HG03558 (cell line): ENCODE measurements around the gene NXPH3.
"Not testable (repeated sequence)": the region's sequence is repeated elsewhere in the genome, so short reads cannot be mapped to it uniquely, and the experiment has no call there.

ENCODE experiments used
- ATAC-seq: cut with Tn5 transposase; IDR thresholded peaks from one replicate; pipeline ENCODE4 v1.9.1; 2021; ENCODE audit warnings: moderate number of reproducible peaks; ENCODE audit not compliant: unreplicated experiment; ENCODE audit errors: extremely low read depth

Gene NXPH3

GRCh38 chr17:49553676-49554335, 21.9 kb upstream of the NXPH3 start:
- no peak for ATAC-seq

DNA sequence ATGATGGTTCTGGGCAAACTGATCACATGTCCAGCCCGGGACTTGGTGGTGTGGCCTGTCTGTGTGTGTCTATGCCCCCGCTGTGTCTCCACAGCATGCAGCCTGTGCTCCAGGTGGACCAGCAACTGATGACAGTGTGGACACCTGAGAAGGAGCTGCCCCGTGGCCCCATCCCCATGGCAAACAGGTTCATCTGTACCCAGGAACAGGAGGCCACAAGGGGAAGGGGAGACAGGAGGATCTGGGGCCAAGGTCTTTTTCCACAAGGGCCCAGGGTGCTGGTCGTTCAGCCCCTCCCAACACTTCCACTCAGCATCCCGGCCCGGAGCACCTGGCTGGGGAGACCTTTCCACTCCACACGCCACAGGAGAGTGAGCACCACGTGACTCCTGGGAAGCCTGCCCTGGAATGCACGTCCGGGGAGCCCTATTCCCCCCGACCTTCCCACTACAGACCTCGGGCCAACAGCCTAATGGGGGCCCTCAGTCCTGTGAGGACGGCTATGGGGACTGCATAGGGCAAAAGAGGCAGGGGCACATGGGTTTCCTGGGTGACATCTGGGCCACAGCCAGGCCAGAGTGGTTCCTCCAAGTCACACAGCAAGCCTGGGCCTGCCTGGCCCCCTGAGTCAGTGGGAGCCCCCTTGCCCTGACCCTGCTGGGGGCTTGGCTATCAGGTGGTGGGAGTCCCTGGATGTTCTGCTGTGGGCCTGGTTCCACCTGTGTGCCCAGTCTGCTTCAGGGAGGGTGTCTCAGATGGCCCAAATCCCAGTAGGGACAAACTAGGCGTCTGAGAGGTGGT, 20.8 kb upstream of the NXPH3 start:
- no peak for ATAC-seq

DNA sequence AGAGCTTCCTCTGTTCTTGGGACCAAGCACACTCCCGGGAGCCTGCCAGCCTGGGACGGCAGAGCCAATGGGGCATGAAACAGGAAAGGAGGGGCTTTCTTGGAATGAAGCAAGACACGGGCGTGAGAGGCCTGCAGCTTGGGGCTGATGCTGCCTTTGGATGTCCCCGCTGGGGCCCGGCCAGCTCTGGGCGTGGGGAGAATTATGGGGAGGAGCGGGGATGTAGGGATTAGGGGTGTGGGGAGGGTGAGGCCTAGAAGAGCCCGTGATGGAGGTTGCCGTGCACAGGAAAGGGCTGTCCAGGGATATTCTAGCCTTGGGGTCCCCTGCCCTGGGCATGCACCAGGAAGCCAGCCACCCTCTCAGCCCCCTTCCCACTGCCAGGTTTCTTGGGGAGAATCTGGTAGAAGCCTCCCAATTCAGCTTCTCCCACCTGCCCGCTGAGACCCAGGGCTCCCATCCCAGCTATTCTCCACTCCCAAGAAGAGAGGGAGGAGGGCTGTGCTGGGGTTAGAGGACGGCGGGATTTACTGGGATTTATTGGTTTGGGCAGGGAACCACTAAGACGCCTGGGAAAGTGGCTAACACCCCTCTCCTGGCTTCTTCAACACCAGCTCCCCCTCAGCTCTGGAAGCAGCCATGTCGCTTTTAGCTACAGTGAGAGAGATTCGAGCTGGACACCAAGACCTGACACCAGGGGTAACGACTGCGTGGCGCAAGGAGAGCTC, 20.0 kb upstream of the NXPH3 start:
- ATAC-seq, result no peak

DNA sequence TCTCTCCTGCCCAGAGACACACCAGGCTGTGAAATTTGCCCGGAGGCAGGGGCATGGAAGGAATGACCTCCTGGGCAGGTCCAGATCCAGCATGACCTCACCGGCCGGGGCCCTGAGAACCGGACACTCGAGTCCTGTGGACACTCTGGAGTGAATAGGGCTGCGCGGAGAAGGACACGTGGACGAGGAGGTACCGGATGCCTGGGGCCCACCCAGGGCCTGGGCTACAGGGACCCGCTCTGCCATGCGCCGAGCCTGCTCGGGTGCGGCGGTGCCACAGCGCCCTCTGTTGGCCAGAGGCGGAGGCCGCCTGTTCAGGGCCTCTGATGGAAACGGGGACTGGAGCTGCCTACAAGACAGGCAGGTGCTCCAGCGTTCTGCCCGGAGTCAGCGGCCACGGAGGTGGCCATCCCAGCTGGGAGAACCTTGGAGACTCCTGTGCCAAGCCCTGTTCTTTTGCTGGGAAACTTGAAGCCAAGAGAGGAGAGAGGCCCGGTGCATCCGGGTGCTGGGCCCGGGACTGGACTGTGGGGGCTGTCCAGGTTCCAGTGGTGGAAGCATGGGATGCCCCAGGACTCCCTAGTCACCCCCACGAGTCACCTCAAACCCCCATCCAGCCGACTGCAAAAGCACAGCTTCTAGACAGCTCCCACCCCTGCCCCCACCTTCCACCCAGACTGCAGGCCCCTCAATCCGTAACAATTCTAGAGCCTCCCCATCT, 19.3 kb upstream of the NXPH3 start:
- no peak for ATAC-seq

GRCh38 chr17:49557312-49558024, 18.2 kb upstream of the NXPH3 start:
- no peak for ATAC-seq

- no peak for ATAC-seq
These were observed 11.0 kb upstream of the NXPH3 start for GRCh38 chr17:49564638-49565037.

GRCh38 chr17:49565948-49566491, 9.7 kb upstream of the NXPH3 start:
- ATAC-seq, result no peak

- ATAC-seq, result no peak
These were observed 9.0 kb upstream of the NXPH3 start for GRCh38 chr17:49566668-49567071.

DNA sequence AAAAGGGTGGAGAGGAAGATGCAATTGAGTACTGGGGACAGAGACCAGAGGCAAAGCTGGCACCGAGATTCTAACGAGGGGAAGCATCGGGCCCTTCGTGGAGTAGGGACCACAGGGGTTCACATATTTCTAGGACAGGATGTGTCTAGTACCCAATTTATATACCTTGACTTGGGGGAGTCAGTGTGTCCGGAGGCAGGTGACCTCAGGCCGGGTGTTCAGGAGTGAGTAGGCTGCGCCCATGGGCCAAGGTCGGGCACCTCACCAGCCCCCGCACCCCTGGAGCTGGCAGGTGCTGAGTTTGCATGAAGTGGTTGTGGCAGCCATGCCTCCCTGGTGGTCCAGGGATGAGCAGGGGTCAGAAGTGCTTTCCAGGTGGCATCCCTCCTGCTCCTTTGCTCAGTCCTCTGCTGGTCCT, 8.6 kb upstream of the NXPH3 start:
- ATAC-seq, result no peak

DNA sequence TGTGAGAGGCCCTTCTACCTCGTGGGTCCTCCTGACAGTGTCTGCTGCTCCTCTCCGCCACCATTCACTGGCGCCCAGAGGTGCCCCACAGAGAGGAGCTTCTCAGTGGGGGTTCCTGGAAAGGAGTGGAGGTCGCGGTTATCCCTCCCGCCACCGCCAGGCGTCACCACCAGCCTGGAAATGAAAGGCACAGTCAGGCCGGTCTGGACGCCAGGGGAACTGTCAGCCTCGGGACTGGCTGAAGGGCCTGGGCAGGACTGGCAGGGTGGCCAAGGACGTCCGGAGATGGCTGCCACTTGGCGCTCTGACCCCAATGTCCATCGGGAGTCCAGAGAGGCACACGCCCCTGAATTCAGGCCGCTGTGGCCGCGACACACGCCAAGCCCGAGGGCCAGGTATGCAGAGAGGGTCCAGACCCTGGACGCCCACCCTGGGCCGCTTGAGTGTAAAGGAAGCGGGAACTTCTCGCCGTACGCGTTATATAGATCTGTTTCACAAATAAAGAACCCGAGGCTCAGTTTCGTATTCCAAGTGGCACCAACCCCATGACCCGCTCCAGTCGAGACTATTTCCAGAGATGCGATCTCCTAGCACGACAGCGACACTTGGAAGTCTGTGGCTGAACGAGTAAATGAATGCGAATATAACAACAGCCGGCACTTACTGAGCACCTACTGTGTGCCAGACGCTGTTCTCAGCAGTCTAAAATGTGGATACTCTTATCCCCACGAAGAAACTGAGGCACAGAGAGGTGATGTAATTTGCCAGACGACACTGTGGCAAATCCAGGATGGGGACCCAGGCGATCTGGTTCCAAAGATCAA, 7.6 kb upstream of the NXPH3 start:
- no peak for ATAC-seq

- ATAC-seq, result not testable (repeated sequence)
These were observed 7.0 kb upstream of the NXPH3 start for GRCh38 chr17:49568695-49569047.

GRCh38 chr17:49570540-49571242, 5.0 kb upstream of the NXPH3 start:
- ATAC-seq, result no peak

DNA sequence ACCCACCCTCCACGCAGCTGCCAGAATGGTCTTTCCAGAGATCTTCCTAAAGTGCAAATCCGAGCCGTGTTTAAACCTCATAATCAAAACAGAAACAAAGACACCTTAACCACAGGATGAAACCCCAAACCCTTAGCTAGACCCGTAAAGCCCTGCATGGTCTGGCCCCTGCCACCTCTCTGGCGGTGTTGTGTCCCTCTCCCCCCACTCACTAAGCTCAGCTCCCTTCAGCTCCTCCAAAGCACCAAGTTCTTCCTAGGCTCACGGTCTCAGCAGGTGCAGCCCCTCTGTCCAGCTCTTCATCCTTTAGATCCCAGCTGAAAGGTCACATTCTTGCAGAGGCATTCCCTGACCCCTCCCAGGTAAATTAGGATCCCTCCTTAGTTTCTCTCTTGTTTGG, 4.4 kb upstream of the NXPH3 start:
- no peak for ATAC-seq

DNA sequence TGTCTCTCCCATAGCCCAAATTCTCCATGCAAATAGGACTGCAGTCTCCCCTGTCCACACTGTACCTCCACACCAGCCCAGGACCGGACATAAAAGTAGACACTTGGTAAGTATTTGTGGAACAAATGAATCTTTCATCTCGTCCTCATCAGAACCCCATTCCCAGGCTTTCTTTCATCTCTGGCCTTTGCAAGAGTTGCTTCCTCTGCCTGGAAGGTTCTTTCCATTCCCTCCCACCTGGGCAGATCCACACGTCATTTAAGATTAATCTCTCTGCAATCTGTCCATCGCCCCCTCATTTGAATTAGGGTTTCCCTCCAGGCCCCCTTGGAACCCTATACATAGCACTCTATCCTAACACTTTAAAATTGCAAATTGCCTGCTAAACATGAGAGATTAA, 3.9 kb upstream of the NXPH3 start:
- no peak for ATAC-seq

DNA sequence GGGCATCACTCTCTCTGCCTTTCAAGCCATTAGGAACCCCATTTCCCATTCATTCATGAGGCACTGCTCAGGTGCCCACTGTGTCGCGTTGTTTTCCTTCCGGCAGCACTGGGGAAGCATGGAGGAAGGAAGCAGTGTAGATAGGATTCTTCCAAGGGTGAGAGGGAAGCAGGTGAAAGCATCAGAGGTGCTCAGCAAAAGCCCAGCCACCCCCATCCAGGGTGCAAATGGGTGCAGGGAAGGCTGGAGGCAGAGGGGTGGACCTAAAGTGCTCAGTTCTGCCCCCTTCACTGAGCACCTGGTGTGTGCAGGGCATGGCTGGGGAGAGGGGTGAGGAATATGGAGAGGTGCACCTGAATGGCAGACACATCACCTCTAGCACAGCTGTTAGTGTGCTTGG, 3.4 kb upstream of the NXPH3 start:
- ATAC-seq, result no peak

DNA sequence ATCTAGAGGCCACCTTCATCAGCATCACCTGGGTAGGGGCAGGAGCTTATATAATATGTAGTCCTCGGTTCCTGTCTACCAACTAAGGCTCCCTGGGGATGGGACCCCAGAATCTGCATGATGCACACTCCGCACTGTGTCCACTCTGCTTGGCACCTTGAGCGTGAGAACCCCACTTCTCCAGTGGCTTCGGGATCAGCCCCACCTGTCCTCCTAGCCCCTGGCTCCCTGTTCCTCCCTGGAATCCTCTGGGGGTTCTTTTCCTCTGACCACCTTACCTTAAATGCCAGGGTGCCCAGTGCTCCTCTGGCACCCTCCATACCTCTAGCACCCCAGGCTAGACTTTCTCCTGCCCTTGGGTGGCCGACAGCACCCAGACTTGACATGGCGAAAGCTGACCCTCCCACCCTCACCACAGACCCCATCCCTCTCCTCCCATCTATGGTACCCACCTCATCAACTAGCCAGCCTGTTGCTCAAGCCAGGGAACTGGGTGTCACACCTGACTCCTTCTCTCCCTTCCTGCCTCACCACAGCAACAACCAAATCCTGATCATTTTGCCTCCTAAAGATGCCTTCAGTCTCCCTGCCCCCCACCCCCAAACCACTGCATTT, 2.8 kb upstream of the NXPH3 start:
- no peak for ATAC-seq

DNA sequence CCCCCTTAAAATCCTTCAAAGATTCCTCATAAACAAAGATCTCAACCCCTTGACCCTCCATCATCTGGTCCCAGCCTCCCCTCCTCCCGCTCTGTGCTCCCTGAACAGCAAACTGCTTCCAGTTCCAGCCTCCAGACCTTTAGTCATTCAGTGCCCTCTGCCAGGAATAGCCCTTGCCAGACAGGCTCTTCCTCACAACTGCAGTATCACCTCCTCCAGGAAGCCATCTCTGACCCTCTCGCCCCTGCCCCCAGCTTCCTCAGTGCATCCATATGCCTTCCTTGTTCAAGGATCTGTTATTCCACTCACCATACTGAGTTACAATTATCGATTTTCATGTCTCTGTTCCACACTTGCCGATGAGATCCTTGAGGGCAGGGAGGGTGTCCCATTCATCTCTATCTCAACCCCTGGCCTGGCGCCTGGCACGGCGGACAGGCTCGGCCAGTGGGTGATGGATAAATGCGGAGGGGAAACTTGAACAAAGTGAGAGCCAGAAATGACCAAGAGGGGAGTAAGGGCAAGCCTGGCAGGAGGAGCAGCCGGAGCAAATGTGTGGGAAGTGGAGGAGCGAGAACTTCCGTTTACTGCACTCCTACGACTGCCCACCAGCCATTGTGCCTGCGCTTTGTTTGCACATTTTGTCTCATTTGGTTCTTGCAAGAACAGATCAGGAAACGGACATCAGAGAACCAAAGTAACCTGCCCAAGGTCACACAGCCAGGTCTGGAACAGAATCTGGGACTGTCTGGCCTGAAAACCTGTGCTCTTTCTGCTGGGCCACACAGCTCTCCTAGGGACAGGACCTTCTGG, 2.0 kb upstream of the NXPH3 start:
- ATAC-seq, result no peak
